ENCODE results near the gene TOR4A. TPM values are rescaled to one million over a fixed set of nuclear protein-coding genes. Genes with fewer than 3 reads are reported as not detected.
"Not testable (repeated sequence)": the region's sequence is repeated elsewhere in the genome, so short reads cannot be mapped to it uniquely, and the experiment has no call there.

TOR4A gene
- polyA plus RNA-seq, 2 of the 4 experiments (the other 2 are of a cell fraction), result 9.8 to 18.6 TPM

GRCh38 chr9:137325799-137326198 is 48.3 kb downstream of the TOR4A start:
- Histone ChIP-seq H3K27ac (no peak overlapping the region), H3K4me1 (no peaks in the 10 kb centered on the region), H3K4me3 (no peak overlapping the region), H3K9me3 (peaks cover 6% of the 10 kb centered on the region; the same call in 2 of the 3 replicates), H3K4me2 (no peak overlapping the region)
- FAIRE-seq, result no peak
- POLR2A ChIA-PET, result no interaction called here
- CTCF ChIA-PET, result interaction anchor here (0.6 to 2.4 kb wide), 4 partner anchors 24 to 143 kb away, joined by 3 to 9 read pairs (median 4); partner anchors contain the start of gene NRARP
- TF ChIP-seq SMC3 (IDR thresholded peaks at IDR 0.05) (no peak), BHLHE40 (IDR thresholded peaks at IDR 0.05; ENCODE audit: low read depth, low read length) (no peak), EP300 (IDR thresholded peaks at IDR 0.05) (no peak)
- 65% methylated on average over 12 of the region's 12 CpGs for WGBS (ENCODE audit: missing lambda C conversion rate)
- no peak for ATAC-seq
- DNase-seq (ENCODE audit: low read depth in 1 of 2, low spot score in 1 of 2), result no peak

DNA sequence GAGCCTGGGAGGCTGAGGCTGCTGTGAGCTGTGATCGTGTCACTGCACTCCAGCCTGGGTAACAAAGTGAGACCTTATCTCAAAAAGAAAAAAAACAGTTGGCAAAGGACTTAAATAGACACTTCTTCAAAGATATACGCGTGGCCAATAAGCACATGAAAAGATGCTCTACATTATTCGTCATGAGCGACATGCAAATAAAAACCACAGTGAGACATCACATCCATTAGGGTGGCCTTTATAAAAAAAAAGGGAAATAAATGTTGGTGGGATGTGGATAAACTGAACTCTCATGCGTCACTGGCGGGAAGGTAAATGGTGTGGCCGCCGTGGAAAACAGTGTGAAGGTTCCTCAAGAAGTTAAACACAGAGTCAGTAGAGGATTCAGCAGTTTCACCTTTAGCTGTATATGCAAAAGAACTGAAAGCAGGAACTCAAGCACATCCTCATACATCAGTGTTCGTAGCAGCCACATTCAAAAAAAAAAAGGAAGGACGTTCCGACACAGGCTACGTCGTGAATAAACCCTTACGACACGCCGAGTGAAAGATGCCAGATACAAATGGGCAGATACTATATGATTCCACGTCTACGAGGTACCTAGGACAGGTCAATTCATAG is 49.0 kb downstream of the TOR4A start:
- TF ChIP-seq RARB (CRISPR knock-in tag; IDR thresholded peaks at IDR 0.05) (no peak), JUN (IDR thresholded peaks at IDR 0.05) (no peak), MYC (IDR thresholded peaks at IDR 0.05; ENCODE audit: borderline replicate concordance, low read length) (no peak), HOXB13 (CRISPR knock-in tag; IDR thresholded peaks at IDR 0.05; ENCODE audit: low read depth) (no peak), BHLHE40 (IDR thresholded peaks at IDR 0.05; ENCODE audit: low read depth, low read length) (no peak), CBX2 (IDR thresholded peaks at IDR 0.05; ENCODE audit: borderline replicate concordance, low read depth) (no peak), CHD4 (IDR thresholded peaks at IDR 0.05; ENCODE audit: borderline replicate concordance) (no peak)
- TF ChIP-seq, protein P1, sequence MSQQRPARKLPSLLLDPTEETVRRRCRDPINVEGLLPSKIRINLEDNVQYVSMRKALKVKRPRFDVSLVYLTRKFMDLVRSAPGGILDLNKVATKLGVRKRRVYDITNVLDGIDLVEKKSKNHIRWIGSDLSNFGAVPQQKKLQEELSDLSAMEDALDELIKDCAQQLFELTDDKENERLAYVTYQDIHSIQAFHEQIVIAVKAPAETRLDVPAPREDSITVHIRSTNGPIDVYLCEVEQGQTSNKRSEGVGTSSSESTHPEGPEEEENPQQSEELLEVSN (IDR thresholded peaks at IDR 0.05; ENCODE audit: borderline replicate concordance, low read depth), result no peak
- no peak overlapping the region for H3K4me3 ChIP-seq

GRCh38 chr9:137327641-137328550 is 50.4 kb downstream of the TOR4A start:
- FAIRE-seq (peak; percentile 100), ATAC-seq (peak in 1 of 2 experiments; percentile 63; a peak in 1 of 6 replicates)
- WGBS (ENCODE audit: missing lambda C conversion rate), result 15% methylated on average over 8 of the region's 8 CpGs
- DNase-seq (ENCODE audit: low read depth in 1 of 2, low spot score in 1 of 2); H3K4me2 ChIP-seq; CTCF ChIA-PET; POLR2A ChIA-PET; H3K4me1 ChIP-seq; H3K9me3 ChIP-seq; H3K27ac ChIP-seq; H3K4me3 ChIP-seq: not testable (repeated sequence)
- TF ChIP-seq CBX8 (IDR thresholded peaks at IDR 0.05), result peak; percentile 91; the same call in 1 of the 2 replicates
- peak; percentile 61 for TF ChIP-seq ZFP36 (IDR thresholded peaks at IDR 0.05; ENCODE audit: borderline replicate concordance, partially characterized antibody)
- peak; percentile 99 for TF ChIP-seq RNF2 (IDR thresholded peaks at IDR 0.05; ENCODE audit: borderline replicate concordance, low read depth)

More for the DNA sequence above, 49.0 kb downstream of the TOR4A start:
- Histone ChIP-seq H3K27ac (no peak overlapping the region), H3K4me1 (no peaks in the 10 kb centered on the region), H3K9me3 (peaks cover 6% of the 10 kb centered on the region; the same call in 2 of the 3 replicates), H3K4me2 (no peak overlapping the region)
- ATAC-seq, result no peak; a peak in 2 of 6 replicates
- DNase-seq (ENCODE audit: low read depth in 1 of 2, low spot score in 1 of 2), result no peak
- POLR2A ChIA-PET, result no interaction called here
- FAIRE-seq, result no peak
- 73% methylated on average over 19 of the region's 19 CpGs for WGBS (ENCODE audit: missing lambda C conversion rate)
- CTCF ChIA-PET, result interaction anchor here (2.4 kb wide), 1 partner anchor 24 kb away, joined by 9 read pairs; the partner anchor contains the start of gene NRARP

GRCh38 chr9:137329590-137329989 is 52.1 kb downstream of the TOR4A start:
- WGBS (ENCODE audit: missing lambda C conversion rate), result 29% methylated on average over 6 of the region's 26 CpGs
- DNase-seq (ENCODE audit: low read depth in 1 of 2, low spot score in 1 of 2); POLR2A ChIA-PET; H3K27ac ChIP-seq; H3K4me1 ChIP-seq; H3K9me3 ChIP-seq; H3K4me3 ChIP-seq; ATAC-seq; H3K4me2 ChIP-seq; FAIRE-seq; CTCF ChIA-PET: not testable (repeated sequence)

DNA sequence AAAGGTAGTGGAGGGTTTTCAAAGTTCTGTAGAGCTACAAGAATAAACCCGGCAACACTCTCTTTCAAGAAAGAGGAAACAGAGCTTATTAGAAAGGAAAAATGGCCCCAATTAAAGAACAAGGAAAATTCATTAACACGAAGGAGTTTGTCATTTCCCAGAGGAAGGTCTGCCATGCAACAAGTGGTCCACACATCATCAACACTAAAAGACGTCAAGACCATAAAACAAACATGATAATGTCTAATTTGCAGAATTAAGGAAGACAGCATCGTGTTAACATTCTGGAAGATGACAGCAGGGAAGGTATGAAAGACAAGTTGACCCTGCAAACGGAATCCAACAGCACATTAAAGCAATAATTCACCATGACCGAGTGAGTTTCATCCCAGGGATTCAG is 53.2 kb downstream of the TOR4A start:
- Histone ChIP-seq H3K27ac (no peak overlapping the region), H3K4me3 (no peak overlapping the region), H3K4me2 (no peak overlapping the region), H3K4me1 (no peaks in the 10 kb centered on the region), H3K9me3 (peaks cover 8% of the 10 kb centered on the region; the same call in 2 of the 3 replicates)
- ChIA-PET POLR2A (no interaction called here), CTCF (no interaction called here)
- DNase-seq (ENCODE audit: low read depth in 1 of 2, low spot score in 1 of 2), result no peak
- 43% methylated on average over 6 of the region's 6 CpGs for WGBS (ENCODE audit: missing lambda C conversion rate)
- TF ChIP-seq MYC (IDR thresholded peaks at IDR 0.05; ENCODE audit: borderline replicate concordance, low read length), result no peak
- TF ChIP-seq CEBPB (IDR thresholded peaks at IDR 0.05), result no peak
- no peak for TF ChIP-seq BHLHE40 (IDR thresholded peaks at IDR 0.05; ENCODE audit: low read depth, low read length)
- TF ChIP-seq RNF2 (IDR thresholded peaks at IDR 0.05; ENCODE audit: borderline replicate concordance, low read depth), result no peak
- TF ChIP-seq RAD21 (conservative IDR thresholded peaks at IDR 0.05 in 1 of 2, IDR thresholded peaks at IDR 0.05 in 1 of 2), result no peak
- TF ChIP-seq ZNF302 (CRISPR knock-in tag; IDR thresholded peaks at IDR 0.05), result no peak
- TF ChIP-seq CBX8 (IDR thresholded peaks at IDR 0.05), result no peak
- TF ChIP-seq, protein P2, sequence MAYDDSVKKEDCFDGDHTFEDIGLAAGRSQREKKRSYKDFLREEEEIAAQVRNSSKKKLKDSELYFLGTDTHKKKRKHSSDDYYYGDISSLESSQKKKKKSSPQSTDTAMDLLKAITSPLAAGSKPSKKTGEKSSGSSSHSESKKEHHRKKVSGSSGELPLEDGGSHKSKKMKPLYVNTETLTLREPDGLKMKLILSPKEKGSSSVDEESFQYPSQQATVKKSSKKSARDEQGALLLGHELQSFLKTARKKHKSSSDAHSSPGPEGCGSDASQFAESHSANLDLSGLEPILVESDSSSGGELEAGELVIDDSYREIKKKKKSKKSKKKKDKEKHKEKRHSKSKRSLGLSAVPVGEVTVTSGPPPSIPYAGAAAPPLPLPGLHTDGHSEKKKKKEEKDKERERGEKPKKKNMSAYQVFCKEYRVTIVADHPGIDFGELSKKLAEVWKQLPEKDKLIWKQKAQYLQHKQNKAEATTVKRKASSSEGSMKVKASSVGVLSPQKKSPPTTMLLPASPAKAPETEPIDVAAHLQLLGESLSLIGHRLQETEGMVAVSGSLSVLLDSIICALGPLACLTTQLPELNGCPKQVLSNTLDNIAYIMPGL (CRISPR knock-in tag; IDR thresholded peaks at IDR 0.05; ENCODE audit: borderline replicate concordance), result no peak
- TF ChIP-seq, protein P1 (IDR thresholded peaks at IDR 0.05; ENCODE audit: borderline replicate concordance, low read depth), result no peak
- TF ChIP-seq CHD4 (IDR thresholded peaks at IDR 0.05; ENCODE audit: borderline replicate concordance), result no peak
- TF ChIP-seq JUNB (IDR thresholded peaks at IDR 0.05), result no peak
- no peak for TF ChIP-seq HOXB5 (CRISPR knock-in tag; IDR thresholded peaks at IDR 0.05)
- TF ChIP-seq KDM1A (IDR thresholded peaks at IDR 0.05; ENCODE audit: low read depth), result no peak
- no peak for ATAC-seq
- FAIRE-seq, result no peak
